PC-3 (cell line): ENCODE measurements around the gene PPP1R9B.

Experiments used
- EZH2 ChIP-seq: fragments of 300-600 bp; sonication (generic); IDR thresholded peaks from one replicate; pipeline ENCODE4 v1.6.1; 2017; ENCODE audit warnings: antibody characterized with exemption, mild to moderate bottlenecking, low read length; ENCODE audit not compliant: unreplicated experiment
- TF ChIP-seq, protein P1 (sequence below): fragments of 300-600 bp; sonication (generic); conservative IDR thresholded peaks from 2 replicates; pipeline ENCODE4 v1.5.1; 2017; ENCODE audit warnings: antibody characterized with exemption, low read depth, mild to moderate bottlenecking, low read length

DNA sequence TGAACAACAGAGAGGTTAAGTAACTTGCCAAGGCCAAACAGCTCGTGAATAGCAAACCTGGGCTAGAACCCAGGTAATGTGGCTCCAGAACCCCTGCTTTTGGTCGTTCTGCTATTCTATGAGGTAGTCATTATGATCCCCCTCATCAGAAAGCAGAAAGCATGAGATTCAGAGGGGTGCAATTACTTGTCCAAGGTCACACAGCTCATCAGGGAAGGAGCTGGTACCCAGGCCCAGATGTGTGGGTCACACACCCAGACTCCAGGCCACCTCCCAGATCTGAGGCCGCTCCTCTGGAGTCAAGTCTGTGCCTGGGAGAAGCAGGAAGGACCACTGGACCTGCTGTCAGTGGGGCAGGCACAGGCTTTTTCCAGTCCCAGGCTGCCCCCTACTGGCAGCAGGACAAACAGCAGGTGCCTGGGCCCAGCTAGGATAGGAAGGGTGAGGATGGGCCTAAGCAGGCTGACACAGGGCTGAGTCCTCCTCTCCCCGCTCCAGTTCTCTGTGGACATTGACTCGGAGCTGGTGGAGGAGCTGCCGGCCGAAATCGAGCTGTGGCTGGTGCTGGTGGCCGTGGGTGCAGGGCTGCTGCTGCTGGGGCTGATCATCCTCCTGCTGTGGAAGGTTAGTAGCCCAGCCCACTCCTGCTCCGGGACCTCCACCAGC, 63.1 kb downstream of the PPP1R9B start:
- TF ChIP-seq, protein P1, sequence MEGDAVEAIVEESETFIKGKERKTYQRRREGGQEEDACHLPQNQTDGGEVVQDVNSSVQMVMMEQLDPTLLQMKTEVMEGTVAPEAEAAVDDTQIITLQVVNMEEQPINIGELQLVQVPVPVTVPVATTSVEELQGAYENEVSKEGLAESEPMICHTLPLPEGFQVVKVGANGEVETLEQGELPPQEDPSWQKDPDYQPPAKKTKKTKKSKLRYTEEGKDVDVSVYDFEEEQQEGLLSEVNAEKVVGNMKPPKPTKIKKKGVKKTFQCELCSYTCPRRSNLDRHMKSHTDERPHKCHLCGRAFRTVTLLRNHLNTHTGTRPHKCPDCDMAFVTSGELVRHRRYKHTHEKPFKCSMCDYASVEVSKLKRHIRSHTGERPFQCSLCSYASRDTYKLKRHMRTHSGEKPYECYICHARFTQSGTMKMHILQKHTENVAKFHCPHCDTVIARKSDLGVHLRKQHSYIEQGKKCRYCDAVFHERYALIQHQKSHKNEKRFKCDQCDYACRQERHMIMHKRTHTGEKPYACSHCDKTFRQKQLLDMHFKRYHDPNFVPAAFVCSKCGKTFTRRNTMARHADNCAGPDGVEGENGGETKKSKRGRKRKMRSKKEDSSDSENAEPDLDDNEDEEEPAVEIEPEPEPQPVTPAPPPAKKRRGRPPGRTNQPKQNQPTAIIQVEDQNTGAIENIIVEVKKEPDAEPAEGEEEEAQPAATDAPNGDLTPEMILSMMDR: peak; percentile 99
- no peak for TF ChIP-seq EZH2
